CD4-positive, alpha-beta T cell treated with Interleukin-10 for 1 hour (primary cell): ENCODE measurements around the gene DNAJC9.

Experiments
- DNase-seq: peaks from one replicate; pipeline ENCODE4 v3.0.0-alpha.2; 2020

Gene DNAJC9

DNA sequence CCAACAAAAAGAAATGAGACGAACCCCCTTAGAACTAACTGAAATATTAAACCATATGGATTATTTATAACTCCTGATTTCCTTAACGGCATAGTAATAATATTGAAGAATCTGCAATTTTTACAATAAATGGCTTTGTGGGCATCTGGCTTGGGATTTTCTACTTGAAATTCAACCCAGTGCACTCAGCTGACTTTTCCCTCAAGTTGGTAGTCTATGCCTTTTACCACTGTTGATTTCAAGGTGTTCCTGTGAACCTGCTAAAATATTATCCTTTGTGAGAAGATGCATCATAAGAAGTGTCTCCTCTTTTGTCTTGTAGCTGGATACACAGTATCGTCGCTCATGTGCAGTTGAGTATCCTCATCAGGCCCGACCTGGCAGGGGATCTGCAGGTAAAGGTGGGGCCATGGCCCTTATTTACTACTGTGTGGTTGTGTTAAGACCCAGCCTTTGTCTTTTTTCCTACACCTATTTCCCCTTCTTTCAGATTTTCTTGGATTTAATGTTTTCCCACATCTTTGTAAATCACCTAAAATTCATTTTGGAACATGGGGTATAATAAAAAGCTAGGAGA lies 8.0 kb downstream of the DNAJC9 start:
- DNase-seq, result no peak

DNA sequence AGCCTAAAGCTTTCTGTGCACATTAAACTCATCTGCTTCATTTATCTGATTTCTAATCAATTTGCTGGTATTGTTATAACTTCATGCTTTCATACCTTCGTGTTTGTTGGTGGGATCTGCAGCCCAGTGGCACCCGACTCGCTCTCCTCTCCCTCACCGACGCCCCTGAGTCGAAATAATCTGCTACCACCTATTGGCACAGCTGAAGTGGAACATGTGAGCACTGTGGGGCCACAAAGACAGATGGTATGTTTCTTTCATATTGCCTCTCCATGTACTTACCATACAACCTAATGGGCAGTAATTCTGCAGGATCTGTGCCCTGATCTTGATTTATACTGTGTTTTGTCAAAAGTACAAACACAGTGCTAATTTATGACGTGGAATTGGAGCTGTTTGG lies 12.4 kb downstream of the DNAJC9 start:
- no peak for DNase-seq

DNA sequence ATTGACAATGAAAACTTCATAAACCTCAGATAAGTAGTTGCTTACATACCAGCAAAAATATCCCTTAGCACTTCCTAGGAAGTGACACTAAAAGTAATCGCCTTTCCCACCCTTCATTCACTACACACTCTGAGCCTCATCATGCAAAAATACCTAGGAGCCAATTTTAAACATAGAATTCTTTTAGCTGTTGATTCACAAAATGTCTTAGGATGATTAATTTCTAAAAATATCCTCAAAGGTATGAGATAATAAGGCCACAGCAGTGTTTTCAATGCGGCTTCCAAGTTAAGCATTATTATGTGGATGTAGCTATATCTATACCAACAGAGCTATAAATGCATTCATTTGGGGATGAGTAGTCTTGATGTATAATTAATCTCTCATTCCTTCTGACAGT lies 13.2 kb downstream of the DNAJC9 start:
- DNase-seq, result no peak

DNA sequence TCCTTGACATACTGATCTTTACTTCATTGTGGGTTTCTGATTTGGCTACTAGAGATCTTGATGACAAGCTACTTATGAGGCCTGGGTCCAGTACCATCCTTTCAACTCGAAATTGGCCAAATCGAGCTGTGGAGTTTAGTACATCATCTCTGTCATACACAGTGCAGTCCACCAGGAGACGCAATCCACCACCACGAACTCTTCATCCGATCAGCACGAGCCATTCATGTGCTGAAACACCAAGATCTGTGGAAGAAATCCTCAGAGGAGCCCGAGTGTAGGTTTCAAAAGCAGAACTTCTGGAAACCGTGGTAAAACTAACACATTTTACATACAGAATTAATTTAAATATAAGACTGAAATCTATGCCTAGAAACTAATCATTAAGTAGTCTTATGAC lies 14.2 kb downstream of the DNAJC9 start:
- no peak for DNase-seq

DNA sequence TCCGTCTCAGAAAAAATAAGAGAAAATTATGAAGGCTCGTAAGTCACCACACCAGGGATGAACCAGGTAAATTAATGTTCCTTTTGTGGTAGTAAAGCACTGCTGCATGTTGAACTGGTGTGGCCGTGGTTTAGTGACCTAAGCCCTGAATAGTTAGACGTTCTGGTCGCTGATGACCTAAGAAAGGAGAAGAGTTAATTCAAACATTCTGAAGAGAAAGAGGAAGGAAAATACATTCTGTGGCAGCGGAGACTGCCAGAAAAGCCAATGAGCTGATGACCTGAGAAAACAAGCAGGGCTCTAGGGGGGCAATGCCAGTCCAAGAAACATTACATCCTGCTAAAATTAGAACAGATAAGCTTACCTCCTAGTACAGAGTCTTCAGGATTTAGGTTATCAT lies 17.5 kb downstream of the DNAJC9 start:
- no peak for DNase-seq

DNA sequence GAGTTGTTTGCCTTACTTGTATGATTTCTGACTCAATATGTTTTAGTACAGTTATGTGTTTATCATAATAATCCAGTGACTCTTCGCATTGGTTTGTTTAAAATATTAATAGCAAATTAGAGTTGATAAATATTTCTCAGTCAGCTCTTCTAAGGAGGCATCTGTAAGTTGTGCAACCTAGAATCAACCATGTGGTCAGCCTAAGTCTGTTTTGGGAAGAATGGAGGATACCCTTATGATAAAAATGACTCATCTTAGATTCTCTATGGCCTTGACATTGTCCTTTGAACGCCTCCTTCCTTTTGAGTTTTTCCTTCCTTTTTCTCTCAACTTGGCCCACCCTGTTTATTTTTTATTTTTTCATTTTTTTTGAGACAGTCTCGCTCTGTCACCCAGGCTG lies 18.8 kb downstream of the DNAJC9 start:
- no peak for DNase-seq

DNA sequence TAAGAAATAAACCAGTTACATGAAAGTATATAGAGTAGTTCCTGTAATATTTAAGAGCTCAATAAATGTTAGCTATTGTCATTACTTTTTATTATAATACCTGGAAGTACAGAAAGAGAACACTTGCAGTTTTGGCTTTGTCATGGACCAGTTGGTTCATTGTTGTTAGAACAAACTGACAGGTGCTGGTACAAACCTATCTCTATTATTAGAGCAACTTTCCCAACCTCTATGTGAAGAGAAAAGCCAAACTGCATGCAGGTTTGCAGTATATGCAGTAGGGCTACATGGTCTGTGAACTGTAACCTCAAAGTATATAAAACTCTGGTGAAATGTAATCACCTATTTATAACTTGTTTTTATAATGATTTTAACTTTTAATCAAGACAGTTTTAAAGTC lies 20.4 kb downstream of the DNAJC9 start:
- DNase-seq, result no peak

DNA sequence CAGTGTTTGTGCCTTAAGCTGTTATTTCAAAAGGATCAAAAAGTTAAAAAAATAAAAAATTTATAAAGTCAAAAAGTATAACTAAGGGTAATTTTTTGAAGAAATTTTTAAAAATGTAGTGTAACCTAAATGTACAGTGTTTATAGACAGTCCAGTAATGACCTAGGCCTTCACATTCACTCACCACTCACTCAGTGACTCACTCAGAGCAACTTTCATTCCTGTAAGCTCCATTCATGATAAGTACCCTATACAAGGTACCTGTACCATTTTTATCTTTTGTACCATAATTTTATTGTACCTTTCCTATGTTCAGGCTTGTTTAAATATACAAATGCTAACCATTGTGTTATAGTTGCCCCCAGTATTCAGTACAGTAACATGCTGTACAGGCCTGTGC lies 21.5 kb downstream of the DNAJC9 start:
- DNase-seq, result no peak

DNA sequence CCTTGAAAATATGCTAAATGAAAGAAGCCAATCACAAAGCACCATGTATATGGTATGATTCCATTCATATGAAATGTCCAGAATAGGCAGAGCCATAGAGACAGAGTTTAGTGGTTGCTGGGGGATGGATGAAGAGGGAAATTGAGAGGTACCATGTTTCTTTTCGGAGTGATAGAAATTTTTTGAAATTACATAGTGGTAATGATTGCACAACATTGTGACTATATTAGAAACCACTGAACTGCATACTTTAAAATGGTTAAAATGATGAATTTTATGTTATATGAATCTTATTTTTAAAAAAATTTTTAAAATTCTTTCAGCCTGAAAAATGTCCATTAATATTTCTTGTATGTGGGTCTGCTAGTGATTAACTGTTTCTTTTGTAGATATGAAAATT lies 26.1 kb downstream of the DNAJC9 start:
- no peak for DNase-seq

DNA sequence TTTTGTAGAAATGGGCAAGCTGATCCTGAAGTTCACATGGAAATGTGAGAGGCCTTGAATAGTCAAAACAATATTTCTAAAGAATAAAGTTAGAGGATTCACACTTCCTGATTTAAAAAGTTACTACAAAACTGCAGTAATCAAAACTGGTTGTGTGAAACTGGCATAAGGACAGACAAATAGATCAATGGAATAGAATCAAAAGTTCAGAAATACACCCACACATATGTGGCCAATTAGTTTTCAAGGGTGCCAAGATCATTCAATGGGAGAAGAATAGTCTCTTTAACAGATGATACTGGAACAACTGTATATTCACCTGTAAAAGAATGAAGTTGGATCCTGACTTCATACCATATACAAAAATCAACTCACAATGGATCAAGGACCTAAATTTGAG lies 27.7 kb downstream of the DNAJC9 start:
- no peak for DNase-seq

DNA sequence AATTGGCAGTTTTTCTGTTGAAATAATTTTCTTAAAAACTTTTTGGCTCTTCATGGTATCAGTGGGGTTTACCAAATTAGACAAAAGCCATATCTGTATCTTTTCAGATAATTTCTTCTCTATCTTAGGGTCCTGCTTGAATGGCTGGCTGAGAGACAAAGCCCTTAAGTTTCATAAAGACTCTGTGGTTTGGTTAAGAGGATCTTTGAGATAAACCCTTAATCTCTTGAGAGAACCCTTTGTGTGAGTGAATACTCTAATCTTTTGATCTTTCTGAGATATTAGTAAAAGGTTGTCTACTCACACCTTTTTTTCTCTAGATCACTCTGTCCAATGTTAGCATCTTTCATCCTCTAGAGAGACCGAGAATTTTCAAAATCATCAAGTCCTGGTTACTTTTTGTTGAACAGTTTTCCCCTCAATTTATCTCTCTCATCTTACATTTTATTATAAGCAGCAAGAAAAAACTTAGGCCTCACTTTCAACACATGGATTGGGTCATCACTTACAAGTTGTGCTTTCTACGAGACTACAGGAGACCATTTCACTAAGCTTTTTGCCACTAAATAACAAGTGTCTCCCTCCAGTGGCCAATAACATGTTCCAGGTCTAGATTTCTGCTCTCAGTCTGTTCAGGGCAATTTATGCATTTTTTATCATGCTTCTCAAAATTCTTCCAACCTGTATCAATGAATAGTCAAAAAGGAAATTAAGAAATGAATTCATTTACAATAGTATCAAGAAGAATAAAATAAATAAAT lies 28.4 kb downstream of the DNAJC9 start:
- no peak for DNase-seq

DNA sequence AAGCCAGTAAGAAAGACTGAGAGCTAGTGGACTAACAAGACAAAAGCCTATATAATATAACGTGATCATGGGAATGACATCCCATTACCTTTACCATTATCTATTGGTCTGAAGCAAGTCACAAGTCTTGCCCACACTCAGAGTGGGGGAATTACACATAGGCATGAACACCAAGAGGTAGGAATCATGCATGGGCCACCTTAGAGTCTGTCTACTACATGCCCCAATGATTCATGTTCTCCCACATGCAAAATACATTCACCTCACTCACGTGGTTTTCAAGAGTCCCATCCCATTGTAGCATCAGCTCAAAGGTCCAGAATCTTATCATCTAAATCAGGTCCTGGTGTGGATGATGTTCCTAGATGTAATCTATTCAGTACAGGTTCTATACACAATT lies 29.4 kb downstream of the DNAJC9 start:
- DNase-seq, result no peak

DNA sequence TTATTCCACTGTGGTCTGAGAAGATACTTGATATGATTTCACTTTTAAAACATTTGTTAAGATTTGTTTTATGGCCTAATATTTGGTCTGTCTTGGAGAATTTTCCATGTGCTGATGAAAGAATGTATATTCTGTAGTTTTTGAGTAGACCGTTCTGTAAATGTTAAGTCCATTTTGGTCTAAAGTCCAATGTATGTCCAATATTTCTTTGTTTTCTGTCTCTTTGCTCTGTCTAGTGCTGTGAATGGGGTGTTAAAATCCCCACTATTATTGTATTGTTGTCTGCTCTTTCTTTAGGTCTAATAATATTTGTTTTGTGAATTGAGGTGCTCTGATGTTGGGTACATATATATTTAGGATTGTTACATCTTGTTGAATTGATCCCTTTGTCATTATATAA lies 31.3 kb downstream of the DNAJC9 start:
- no peak for DNase-seq

DNA sequence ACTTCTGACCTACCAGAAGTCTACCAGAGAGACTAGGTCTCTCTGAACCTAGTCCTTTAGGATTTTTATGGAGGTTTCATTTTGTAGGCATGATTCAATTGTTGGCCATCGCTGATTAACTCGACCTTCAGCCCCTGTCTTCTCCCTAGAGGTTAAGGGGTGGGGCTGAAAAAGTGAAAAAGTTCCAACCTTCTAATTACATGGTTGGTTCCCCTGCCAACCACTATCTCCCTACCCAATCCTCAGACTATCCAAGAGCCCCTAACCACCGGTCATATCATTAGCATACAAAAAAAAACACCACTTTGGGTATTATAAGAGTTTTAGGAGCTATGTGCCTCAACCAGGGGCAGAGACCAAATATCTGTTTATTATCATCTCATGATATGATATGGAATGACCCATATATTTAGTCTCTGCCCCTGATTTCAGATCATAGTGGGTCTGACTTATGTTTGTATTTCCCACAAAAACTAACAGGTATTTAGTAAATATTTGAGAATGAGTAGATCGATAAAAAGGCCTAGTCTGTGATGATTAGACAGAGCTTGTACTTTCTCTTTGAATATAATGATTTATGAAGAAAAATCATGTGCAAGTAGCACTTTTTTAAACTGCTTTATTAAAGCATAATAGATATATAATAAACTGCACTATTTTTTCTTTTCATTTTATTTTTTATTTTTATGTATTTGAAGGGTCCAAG lies 35.8 kb downstream of the DNAJC9 start:
- no peak for DNase-seq

DNA sequence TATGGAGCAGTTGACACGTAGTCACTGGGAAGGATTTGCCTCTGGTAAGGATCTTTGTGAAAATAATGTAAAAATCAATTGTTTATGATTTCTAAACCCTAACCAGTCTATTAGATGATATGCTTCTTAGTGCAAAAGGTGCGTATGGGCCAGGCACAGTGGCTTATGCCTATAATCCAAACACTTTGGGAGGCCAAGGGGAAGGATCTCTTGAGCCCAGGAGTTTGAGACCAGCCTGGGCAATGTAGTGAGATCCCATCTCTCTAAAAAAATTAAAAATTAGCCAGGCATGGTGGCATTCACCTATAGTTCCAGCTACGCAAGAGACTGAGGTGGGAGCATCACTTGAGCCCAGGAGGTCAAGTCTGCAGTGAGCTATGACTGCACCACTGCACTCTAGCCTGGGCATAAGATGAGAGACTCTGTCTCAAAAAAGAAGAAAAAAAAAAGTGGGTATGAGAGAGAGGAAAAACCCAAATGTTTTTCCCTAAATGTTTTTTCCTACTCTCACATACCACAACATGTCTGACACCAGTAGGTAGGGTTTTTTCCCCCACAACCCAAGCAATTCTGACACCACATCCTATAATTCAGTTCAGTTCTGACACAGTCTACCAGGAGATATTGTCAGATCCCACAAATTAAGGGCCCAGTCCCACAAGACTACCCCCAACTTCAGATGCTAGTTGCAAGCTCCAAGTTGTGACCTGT lies 36.5 kb downstream of the DNAJC9 start:
- no peak for DNase-seq

DNA sequence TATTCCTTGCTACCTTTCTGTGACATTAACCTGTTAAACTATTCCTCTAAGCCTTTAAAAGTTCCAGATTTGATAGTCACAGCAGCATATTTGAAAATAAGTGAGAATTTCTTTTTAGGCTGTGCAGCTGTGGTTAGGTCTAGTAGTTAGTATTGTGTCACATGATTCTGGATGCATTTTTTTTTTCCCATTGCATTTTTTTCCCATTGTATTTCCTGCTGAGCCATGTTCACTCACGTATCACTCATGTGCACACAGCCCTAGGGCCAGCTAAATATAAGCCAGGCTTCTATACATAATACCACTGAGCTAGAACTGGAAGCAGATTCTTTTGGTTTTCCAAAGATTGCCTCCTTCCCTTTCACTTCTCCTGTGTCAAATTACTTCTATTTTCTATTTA lies 37.4 kb downstream of the DNAJC9 start:
- DNase-seq, result no peak

DNA sequence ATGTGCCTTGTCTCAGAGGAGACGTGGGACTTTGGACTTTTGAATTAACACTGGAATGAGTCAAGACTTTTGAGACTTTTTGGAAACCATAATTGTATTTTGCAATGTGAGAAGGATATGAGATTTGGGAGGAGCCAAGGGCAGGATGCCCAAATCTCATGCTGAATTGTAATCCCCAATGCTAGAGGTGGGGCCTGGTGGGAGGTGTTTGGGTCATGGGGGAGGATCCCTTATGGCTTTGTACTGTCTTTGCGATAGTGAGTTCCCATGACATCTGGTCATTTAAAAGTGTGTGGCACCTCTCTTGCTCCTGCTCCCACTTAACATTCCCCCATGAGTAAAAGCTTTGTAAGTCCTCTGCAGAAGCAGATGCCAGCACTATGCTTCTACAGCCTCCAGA lies 39.2 kb downstream of the DNAJC9 start:
- DNase-seq, result no peak

DNA sequence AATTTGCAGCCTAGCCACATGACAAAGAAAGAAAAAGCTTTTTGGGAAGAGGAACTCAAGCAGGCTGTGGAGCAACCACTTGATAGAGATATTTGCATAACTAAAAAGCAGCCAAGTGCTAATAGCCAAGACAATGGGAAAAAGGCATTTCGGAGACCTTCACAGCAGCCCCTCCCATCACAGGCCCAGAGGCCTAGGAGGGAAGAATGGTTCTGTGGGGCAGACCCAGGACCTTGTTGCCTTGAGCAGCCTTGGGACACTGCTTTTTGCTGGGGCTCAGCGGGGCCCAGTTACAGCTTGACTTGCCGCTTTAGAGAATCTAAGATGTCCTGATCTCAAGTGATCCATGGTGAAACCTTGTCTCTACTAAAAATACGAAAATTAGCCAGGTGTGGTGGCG lies 40.7 kb downstream of the DNAJC9 start:
- DNase-seq, result no peak

DNA sequence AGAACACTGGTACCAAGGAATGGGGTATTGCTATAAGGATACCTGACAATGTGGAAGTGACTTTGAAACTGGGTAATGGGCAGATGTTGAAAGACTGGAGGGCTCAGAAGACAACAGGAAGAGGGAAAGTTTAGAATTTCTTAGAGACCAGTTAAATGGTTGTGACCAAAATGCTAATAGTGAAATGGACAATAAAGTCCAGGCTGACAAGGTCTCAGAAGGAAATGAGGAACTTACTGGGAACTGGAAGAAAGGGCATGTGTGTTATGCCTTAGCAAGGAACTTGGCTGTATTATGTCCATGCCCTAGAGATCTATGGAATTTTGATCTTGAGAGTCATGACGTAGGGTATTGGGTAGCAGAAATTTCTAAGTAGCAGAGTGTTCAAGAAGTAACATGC lies 41.2 kb downstream of the DNAJC9 start:
- DNase-seq, result no peak

DNA sequence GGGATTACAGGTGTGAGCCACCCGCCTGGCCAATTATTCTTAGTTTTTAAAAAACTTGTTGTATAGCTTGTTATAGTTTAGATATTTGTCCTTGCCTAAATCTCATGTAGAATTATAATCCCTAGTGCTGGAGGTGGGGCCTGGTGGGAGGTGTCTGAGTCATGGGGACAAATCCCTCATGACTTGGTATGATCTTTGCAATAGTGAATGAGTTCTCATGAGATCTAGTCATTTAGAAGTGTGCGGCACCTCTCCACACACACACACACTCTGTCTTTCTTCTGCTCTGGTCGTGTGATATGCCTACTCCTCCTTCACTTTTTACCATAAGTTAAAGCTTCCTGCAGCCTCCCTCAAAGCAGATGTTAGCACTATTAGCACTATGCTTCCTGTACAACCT lies 42.0 kb downstream of the DNAJC9 start:
- no peak for DNase-seq
